Measurements from ENCODE around the gene SHH. TPM values are rescaled to one million over a fixed set of nuclear protein-coding genes. Genes with fewer than 3 reads are reported as not detected.
"Not testable (repeated sequence)": the region's sequence is repeated elsewhere in the genome, so short reads cannot be mapped to it uniquely, and the experiment has no call there.

Gene SHH
- total and polyA plus RNA-seq, 3 donors from 2014 or later = 0.06 to 1.0 TPM; not detected in 1

- H3K27me3 ChIP-seq = no peaks in the 10 kb centered on the region
- no peak overlapping the region for H3K4me3 ChIP-seq
- 49 to 58% methylated on average over 6 of the region's 6 CpGs for WGBS, 2 donors
- no peaks in the 10 kb centered on the region for H3K36me3 ChIP-seq (ENCODE audit: low read depth, missing control alignments)
- DNase-seq = no peak
- H3K9me3 ChIP-seq = no peaks in the 10 kb centered on the region
- intact Hi-C loops (cut with DNase I; ENCODE audit: low total_unique reads) = no loop called here
- H3K4me1 ChIP-seq = no peaks in the 10 kb centered on the region
- TF ChIP-seq, protein P1, sequence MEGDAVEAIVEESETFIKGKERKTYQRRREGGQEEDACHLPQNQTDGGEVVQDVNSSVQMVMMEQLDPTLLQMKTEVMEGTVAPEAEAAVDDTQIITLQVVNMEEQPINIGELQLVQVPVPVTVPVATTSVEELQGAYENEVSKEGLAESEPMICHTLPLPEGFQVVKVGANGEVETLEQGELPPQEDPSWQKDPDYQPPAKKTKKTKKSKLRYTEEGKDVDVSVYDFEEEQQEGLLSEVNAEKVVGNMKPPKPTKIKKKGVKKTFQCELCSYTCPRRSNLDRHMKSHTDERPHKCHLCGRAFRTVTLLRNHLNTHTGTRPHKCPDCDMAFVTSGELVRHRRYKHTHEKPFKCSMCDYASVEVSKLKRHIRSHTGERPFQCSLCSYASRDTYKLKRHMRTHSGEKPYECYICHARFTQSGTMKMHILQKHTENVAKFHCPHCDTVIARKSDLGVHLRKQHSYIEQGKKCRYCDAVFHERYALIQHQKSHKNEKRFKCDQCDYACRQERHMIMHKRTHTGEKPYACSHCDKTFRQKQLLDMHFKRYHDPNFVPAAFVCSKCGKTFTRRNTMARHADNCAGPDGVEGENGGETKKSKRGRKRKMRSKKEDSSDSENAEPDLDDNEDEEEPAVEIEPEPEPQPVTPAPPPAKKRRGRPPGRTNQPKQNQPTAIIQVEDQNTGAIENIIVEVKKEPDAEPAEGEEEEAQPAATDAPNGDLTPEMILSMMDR (IDR thresholded peaks at IDR 0.05) = no peak
- TF ChIP-seq POLR2A (IDR thresholded peaks at IDR 0.05) = no peak
- no peak overlapping the region for H3K27ac ChIP-seq
Observed at GRCh38 chr7:155818820-155819168, 6.5 kb upstream of the SHH start.

DNA sequence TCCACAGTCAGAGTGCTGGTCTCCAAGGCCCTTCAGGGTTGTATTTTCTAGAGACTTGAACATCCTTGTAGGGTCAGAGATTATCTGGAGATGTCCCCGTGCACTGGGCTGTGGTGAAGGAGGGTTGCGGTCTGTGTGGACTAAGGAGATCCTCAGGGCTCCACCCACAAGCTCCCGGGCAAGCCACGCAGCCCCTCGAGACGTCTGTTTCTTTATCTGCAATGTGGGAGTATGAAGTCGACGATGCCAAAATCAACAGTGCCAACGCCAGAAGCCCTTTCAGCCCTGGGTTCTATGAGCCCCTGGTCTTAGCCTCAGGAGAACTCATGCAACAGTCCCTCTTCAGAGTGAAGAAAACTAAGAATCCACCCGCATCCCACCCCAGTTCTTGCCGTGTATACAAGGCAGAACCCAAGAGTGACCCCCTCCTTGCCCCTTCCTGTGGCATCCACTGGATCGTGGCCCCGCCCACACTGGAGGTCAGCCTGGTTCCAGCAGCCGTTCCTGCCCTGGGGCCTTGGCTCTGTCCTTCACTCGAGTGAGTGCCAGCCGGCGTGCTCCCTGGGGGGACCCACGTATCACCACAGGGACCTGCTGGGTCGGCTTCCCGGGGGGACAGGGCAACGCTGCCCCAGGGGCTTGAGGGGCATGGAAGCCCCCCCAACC lies 6.0 kb upstream of the SHH start:
- Histone ChIP-seq H3K9me3 (no peaks in the 10 kb centered on the region), H3K4me3 (no peak overlapping the region), H3K27me3 (no peaks in the 10 kb centered on the region), H3K27ac (no peak overlapping the region), H3K36me3 (ENCODE audit: low read depth, missing control alignments) (no peaks in the 10 kb centered on the region), H3K4me1 (no peaks in the 10 kb centered on the region)
- TF ChIP-seq, protein P1 (IDR thresholded peaks at IDR 0.05) = no peak
- TF ChIP-seq POLR2A (IDR thresholded peaks at IDR 0.05) = no peak
- DNase-seq = no peak
- intact Hi-C loops (cut with DNase I; ENCODE audit: low total_unique reads) = no loop called here
- WGBS, 2 donors = 0 to 33% methylated on average over 4 to 21 of the region's 21 CpGs

GRCh38 chr7:155817515-155817914 lies 5.3 kb upstream of the SHH start:
- H3K4me1 ChIP-seq; H3K9me3 ChIP-seq; H3K4me3 ChIP-seq; intact Hi-C loops (cut with DNase I; ENCODE audit: low total_unique reads); H3K36me3 ChIP-seq (ENCODE audit: low read depth, missing control alignments); H3K27ac ChIP-seq; H3K27me3 ChIP-seq: not testable (repeated sequence)
- WGBS, 2 donors = 29 to 66% methylated on average over 1 to 2 of the region's 4 CpGs
- DNase-seq = peak; percentile 49

GRCh38 chr7:155816996-155817395 lies 4.7 kb upstream of the SHH start:
- 71 to 77% methylated on average over 13 to 16 of the region's 16 CpGs for WGBS, 2 donors
- H3K27ac ChIP-seq = no peak overlapping the region
- no peaks in the 10 kb centered on the region for H3K36me3 ChIP-seq (ENCODE audit: low read depth, missing control alignments)
- TF ChIP-seq POLR2A (IDR thresholded peaks at IDR 0.05) = no peak
- TF ChIP-seq, protein P1 (IDR thresholded peaks at IDR 0.05) = no peak
- H3K4me3 ChIP-seq = no peak overlapping the region
- H3K27me3 ChIP-seq = no peaks in the 10 kb centered on the region
- H3K9me3 ChIP-seq = no peaks in the 10 kb centered on the region
- DNase-seq = no peak
- intact Hi-C loops (cut with DNase I; ENCODE audit: low total_unique reads) = no loop called here
- H3K4me1 ChIP-seq = no peaks in the 10 kb centered on the region

DNA sequence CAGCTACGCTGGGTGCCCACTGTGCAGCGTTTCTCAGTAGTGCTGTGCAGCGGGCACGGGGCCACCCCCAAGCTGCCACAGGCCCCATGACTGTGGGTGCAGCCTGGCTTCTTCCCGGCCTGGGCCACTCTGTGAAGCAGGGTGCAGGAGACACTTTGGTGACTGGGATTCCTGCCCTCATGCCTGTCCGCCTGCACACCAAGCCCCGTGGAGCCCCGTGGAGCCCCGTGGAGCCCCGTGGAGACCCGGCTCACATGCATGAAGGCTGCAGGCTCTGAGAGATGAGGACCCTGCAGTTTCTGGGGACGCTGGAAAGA lies 3.9 kb upstream of the SHH start:
- no peaks in the 10 kb centered on the region for H3K9me3 ChIP-seq
- H3K4me1 ChIP-seq = no peaks in the 10 kb centered on the region
- DNase-seq = no peak
- H3K4me3 ChIP-seq = no peak overlapping the region
- H3K27me3 ChIP-seq = no peaks in the 10 kb centered on the region
- TF ChIP-seq POLR2A (IDR thresholded peaks at IDR 0.05) = no peak
- TF ChIP-seq, protein P1 (IDR thresholded peaks at IDR 0.05) = no peak
- no peak overlapping the region for H3K27ac ChIP-seq
- 68 to 87% methylated on average over 6 to 12 of the region's 12 CpGs for WGBS, 2 donors
- intact Hi-C loops (cut with DNase I; ENCODE audit: low total_unique reads) = no loop called here
- no peaks in the 10 kb centered on the region for H3K36me3 ChIP-seq (ENCODE audit: low read depth, missing control alignments)

All from testis (tissue), 3 donors.